Endodermal cell (in vitro differentiated cells): ENCODE data around the gene CA11. TPM values are rescaled to one million over a fixed set of nuclear protein-coding genes. Genes with fewer than 3 reads are reported as not detected.

Source experiments
- DNase-seq: peaks from one replicate; pipeline ENCODE4 v3.0.0-alpha.2; 2017
- H3K27ac ChIP-seq: 2 replicates; pipeline ENCODE4 v1.5.1; 2013; ENCODE audit warnings: mild to moderate bottlenecking, low read depth, low read length, moderate library complexity
- H3K27me3 ChIP-seq: 2 replicates; pipeline ENCODE4 v1.6.1; 2013; ENCODE audit warnings: mild to moderate bottlenecking, low read length, moderate library complexity; ENCODE audit not compliant: insufficient read depth, control insufficient read depth, poor library complexity, severe bottlenecking
- H3K36me3 ChIP-seq: 2 replicates; pipeline ENCODE4 v1.7.0; 2013; ENCODE audit warnings: mild to moderate bottlenecking, low read length, moderate library complexity; ENCODE audit not compliant: control insufficient read depth, insufficient read depth
- H3K4me1 ChIP-seq: one replicate; pipeline ENCODE4 v1.7.0; 2013; ENCODE audit warnings: low read length; ENCODE audit not compliant: control insufficient read depth, insufficient read depth
- H3K4me3 ChIP-seq: 2 replicates; pipeline ENCODE4 v1.5.1; 2013; ENCODE audit warnings: mild to moderate bottlenecking, low read length, moderate library complexity
- H3K9ac ChIP-seq: 2 replicates; pipeline ENCODE4 v1.6.1; 2013; ENCODE audit warnings: mild to moderate bottlenecking, low read length, moderate library complexity; ENCODE audit not compliant: poor library complexity, severe bottlenecking; ENCODE audit errors: extremely low read depth
- H3K9me3 ChIP-seq: 2 replicates; pipeline ENCODE4 v1.6.1; 2013; ENCODE audit warnings: mild to moderate bottlenecking, low read length, moderate library complexity; ENCODE audit not compliant: control insufficient read depth
- H3K27ac Mint-ChIP-seq: 2 replicates; pipeline ENCODE4 v1.8.0; 2020; ENCODE audit warnings: mixed read lengths
- H3K27me3 Mint-ChIP-seq: 2 replicates; pipeline ENCODE4 v1.8.0; 2021; ENCODE audit warnings: mild to moderate bottlenecking, mixed read lengths; ENCODE audit not compliant: insufficient read depth
- H3K36me3 Mint-ChIP-seq: 2 replicates; pipeline ENCODE4 v1.8.0; 2020; ENCODE audit warnings: low read depth, mixed read lengths
- H3K4me1 Mint-ChIP-seq: 2 replicates; pipeline ENCODE4 v1.8.0; 2020; ENCODE audit warnings: mixed read lengths
- H3K4me3 Mint-ChIP-seq: 2 replicates; pipeline ENCODE4 v1.8.0; 2020; ENCODE audit warnings: mild to moderate bottlenecking, moderate library complexity, mixed read lengths
- H3K9me3 Mint-ChIP-seq: 2 replicates; pipeline ENCODE4 v1.8.0; 2020; ENCODE audit warnings: mild to moderate bottlenecking, mixed read lengths
- CTCF ChIP-seq: fragments of 200-600 bp; sonication (generic); conservative IDR thresholded peaks from 2 replicates; pipeline ENCODE4 v1.5.0; 2021; ENCODE audit warnings: antibody characterized with exemption, mild to moderate bottlenecking
- WGBS, 2 experiments: methylation state at CpG; one replicate each; pipeline versions ENCODE4 v1.1.5 to v1.1.7; 2013; ENCODE audit warnings: missing lambda C conversion rate in 2 of 2, mixed read lengths in 1 of 2; ENCODE audit not compliant: insufficient coverage in 1 of 2, insufficient read length in 1 of 2; 5-methylcytosine and 5-hydroxymethylcytosine counted together
- total RNA-seq, 2 donors: library from RNA; stranded (reverse); fragmentation: NEBNext Ultra II Directional in 1 of 2; extraction: Animal tissue kit (Norgen Biotek cat#: 25700) in 1 of 2; gene quantifications; 2 replicates in 1 of 2; 3 replicates in 1 of 2; pipeline ENCODE4 v1.2.1, GENCODE V29; 2021

The CA11 gene
- total RNA-seq, 2 donors from 2014 or later, result 75.0 to 82.6 TPM

- DNase-seq, result no peak
- Histone ChIP-seq H3K27ac (no peak overlapping the region), H3K4me3 (no peak overlapping the region), H3K36me3 (peaks cover 10% of the 10 kb centered on the region), H3K27me3 (no peaks in the 10 kb centered on the region), H3K9me3 (no peaks in the 10 kb centered on the region), H3K4me1 (peaks cover 24% of the 10 kb centered on the region), H3K9ac (no peak overlapping the region)
- no peaks in the 10 kb centered on the region for H3K9me3 Mint-ChIP-seq
- TF ChIP-seq CTCF, result no peak
- peaks cover 14% of the 10 kb centered on the region for H3K36me3 Mint-ChIP-seq
- peak overlapping the region; percentile 87 for H3K27ac Mint-ChIP-seq
- H3K27me3 Mint-ChIP-seq, result no peaks in the 10 kb centered on the region
- WGBS, 2 experiments, result 96 to 99% methylated on average over 16 to 22 of the region's 22 CpGs
- no peak overlapping the region for H3K4me3 Mint-ChIP-seq
- H3K4me1 Mint-ChIP-seq, result peaks cover 26% of the 10 kb centered on the region
Measured at GRCh38 chr19:48629297-48629598, 16.7 kb downstream of the CA11 start.

DNA sequence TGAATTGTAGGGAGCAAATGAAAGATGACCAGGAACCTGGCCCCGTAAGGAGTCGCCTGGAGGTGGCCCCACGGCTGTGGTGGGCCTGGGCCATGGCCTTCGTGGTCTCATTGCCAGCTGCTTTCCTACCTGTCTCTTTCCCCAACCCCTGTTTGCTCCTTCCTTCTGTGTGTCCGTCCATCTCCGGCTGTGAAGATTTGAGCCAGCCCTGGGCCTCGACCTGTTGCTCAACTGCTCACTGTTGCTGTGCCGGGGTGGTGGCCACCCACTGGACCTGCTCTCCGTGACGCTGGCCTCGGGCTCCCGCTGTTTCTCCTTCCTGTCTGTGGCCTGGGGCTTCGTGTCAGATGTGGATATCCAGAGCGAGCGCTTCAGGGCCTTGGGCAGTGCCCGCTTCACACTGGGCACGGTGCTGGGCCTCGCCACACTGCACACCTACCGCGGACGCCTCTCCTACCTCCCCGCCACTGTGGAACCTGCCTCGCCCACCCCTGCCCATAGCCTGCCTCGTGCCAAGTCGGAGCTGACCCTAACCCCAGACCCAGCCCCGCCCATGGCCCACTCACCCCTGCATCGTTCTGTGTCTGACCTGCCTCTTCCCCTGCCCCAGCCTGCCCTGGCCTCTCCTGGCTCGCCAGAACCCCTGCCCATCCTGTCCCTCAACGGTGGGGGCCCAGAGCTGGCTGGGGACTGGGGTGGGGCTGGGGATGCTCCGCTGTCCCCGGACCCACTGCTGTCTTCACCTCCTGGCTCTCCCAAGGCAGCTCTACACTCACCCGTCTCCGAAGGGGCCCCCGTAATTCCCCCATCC, 17.3 kb downstream of the CA11 start:
- H3K4me1 ChIP-seq, result peaks cover 24% of the 10 kb centered on the region
- H3K36me3 Mint-ChIP-seq, result peaks cover 14% of the 10 kb centered on the region
- peaks cover 25% of the 10 kb centered on the region for H3K4me1 Mint-ChIP-seq
- H3K4me3 ChIP-seq, result no peak overlapping the region
- no peak for TF ChIP-seq CTCF
- H3K9me3 Mint-ChIP-seq, result no peaks in the 10 kb centered on the region
- no peaks in the 10 kb centered on the region for H3K27me3 ChIP-seq
- no peaks in the 10 kb centered on the region for H3K9me3 ChIP-seq
- 95 to 99% methylated on average over 22 to 34 of the region's 34 CpGs for WGBS, 2 experiments
- H3K9ac ChIP-seq, result no peak overlapping the region
- H3K27me3 Mint-ChIP-seq, result no peaks in the 10 kb centered on the region
- H3K27ac Mint-ChIP-seq, result no peak overlapping the region
- peaks cover 10% of the 10 kb centered on the region for H3K36me3 ChIP-seq
- no peak overlapping the region for H3K4me3 Mint-ChIP-seq
- no peak overlapping the region for H3K27ac ChIP-seq
- no peak for DNase-seq

DNA sequence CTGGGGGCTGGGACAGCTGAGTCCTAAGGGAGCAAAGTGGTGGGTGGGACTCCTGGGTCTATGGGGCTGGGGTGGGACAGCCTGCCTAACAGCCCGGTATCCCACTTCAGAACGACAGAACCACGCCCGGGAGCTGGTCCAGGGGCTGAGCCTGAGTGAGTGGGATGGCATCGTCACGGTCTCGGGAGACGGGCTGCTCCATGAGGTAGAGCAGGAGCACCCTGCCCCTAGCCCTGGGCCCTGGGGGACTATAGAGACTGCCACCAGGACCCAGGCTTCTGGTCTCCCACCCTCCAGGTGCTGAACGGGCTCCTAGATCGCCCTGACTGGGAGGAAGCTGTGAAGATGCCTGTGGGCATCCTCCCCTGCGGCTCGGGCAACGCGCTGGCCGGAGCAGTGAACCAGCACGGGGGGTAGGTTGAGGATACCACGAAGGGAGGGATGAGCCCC, 18.1 kb downstream of the CA11 start:
- Histone ChIP-seq H3K27ac (no peak overlapping the region), H3K4me3 (no peak overlapping the region), H3K9me3 (no peaks in the 10 kb centered on the region), H3K27me3 (no peaks in the 10 kb centered on the region), H3K36me3 (peaks cover 10% of the 10 kb centered on the region), H3K9ac (peak overlapping the region; percentile 38), H3K4me1 (peaks cover 20% of the 10 kb centered on the region)
- peaks cover 14% of the 10 kb centered on the region for H3K36me3 Mint-ChIP-seq
- H3K4me1 Mint-ChIP-seq, result peaks cover 27% of the 10 kb centered on the region
- no peaks in the 10 kb centered on the region for H3K9me3 Mint-ChIP-seq
- no peak for DNase-seq
- peak overlapping the region; percentile 91 for H3K27ac Mint-ChIP-seq
- H3K4me3 Mint-ChIP-seq, result no peak overlapping the region
- TF ChIP-seq CTCF, result no peak
- WGBS, 2 experiments, result 96% methylated on average over 13 to 17 of the region's 17 CpGs
- no peaks in the 10 kb centered on the region for H3K27me3 Mint-ChIP-seq
